GM23338 (cell line): ENCODE results near the gene PIF1. TPM values are rescaled to one million over a fixed set of nuclear protein-coding genes. Genes with fewer than 3 reads are reported as not detected.

Experiments used
- ATAC-seq: fragments of 200-7000 bp; cut with Tn5 transposase; 3 replicates; pipeline ENCODE4 v1.9.1; 2020
- DNase-seq: peaks from one replicate; pipeline ENCODE4 v3.0.0-alpha.2; 2015; ENCODE audit warnings: low spot score
- H2AFZ ChIP-seq: fragments of 200-600 bp; sonication (generic); 2 replicates; pipeline ENCODE4 v1.8.0; 2016; ENCODE audit warnings: antibody characterized with exemption, mild to moderate bottlenecking, moderate library complexity
- H3F3A ChIP-seq: fragments of 200-600 bp; sonication (generic); replicated peaks from 2 replicates; pipeline ENCODE4 v1.8.0; 2017; ENCODE audit warnings: antibody characterized with exemption, mixed run types, low read depth
- H3K27ac ChIP-seq: fragments of 200-600 bp; sonication (generic); 2 replicates; pipeline ENCODE4 v1.6.1; 2016; ENCODE audit warnings: low read depth
- H3K27me3 ChIP-seq: fragments of 200-600 bp; sonication (generic); 2 replicates; pipeline ENCODE4 v1.8.0; 2016; ENCODE audit warnings: mild to moderate bottlenecking, mixed run types, moderate library complexity; ENCODE audit not compliant: insufficient read depth
- H3K36me3 ChIP-seq: fragments of 200-600 bp; sonication (generic); 2 replicates; pipeline ENCODE4 v1.8.0; 2016; ENCODE audit warnings: mild to moderate bottlenecking; ENCODE audit not compliant: insufficient read depth
- H3K4me1 ChIP-seq: fragments of 200-600 bp; sonication (generic); 2 replicates; pipeline ENCODE4 v1.8.0; 2016; ENCODE audit warnings: mild to moderate bottlenecking, moderate library complexity; ENCODE audit not compliant: insufficient read depth
- H3K4me2 ChIP-seq: fragments of 200-600 bp; sonication (generic); 2 replicates; pipeline ENCODE4 v1.7.1; 2017; ENCODE audit warnings: mixed run types
- H3K4me3 ChIP-seq: fragments of 200-600 bp; sonication (generic); 2 replicates; pipeline ENCODE4 v1.6.1; 2016; ENCODE audit warnings: mixed run types
- H3K79me2 ChIP-seq: fragments of 200-600 bp; sonication (generic); replicated peaks from 2 replicates; pipeline ENCODE4 v1.8.0; 2017; ENCODE audit warnings: mild to moderate bottlenecking; ENCODE audit not compliant: insufficient read depth
- H3K9me2 ChIP-seq: fragments of 200-600 bp; sonication (generic); 2 replicates; pipeline ENCODE4 v1.8.0; 2017; ENCODE audit not compliant: insufficient read depth
- H4K20me1 ChIP-seq: fragments of 200-600 bp; sonication (generic); replicated peaks from 2 replicates; pipeline ENCODE4 v1.8.0; 2017; ENCODE audit warnings: mild to moderate bottlenecking; ENCODE audit not compliant: insufficient read depth
- H3K27ac Mint-ChIP-seq: 2 replicates; pipeline ENCODE4 v1.8.0; 2020; ENCODE audit warnings: inconsistent platforms, mild to moderate bottlenecking, moderate library complexity, mixed read lengths
- H3K27me3 Mint-ChIP-seq: 3 replicates; pipeline ENCODE4 v1.8.0; 2022; ENCODE audit warnings: low read depth, mild to moderate bottlenecking, moderate library complexity, mixed read lengths, inconsistent platforms; ENCODE audit not compliant: insufficient read depth, poor library complexity
- H3K36me3 Mint-ChIP-seq: 3 replicates; pipeline ENCODE4 v1.8.0; 2021; ENCODE audit warnings: low read depth, mild to moderate bottlenecking, inconsistent platforms, moderate library complexity, mixed read lengths
- H3K4me1 Mint-ChIP-seq: 3 replicates; pipeline ENCODE4 v1.8.0; 2020; ENCODE audit warnings: mild to moderate bottlenecking, inconsistent platforms, mixed read lengths
- H3K4me3 Mint-ChIP-seq: 3 replicates; pipeline ENCODE4 v1.8.0; 2021; ENCODE audit warnings: moderate library complexity, mild to moderate bottlenecking, inconsistent platforms, mixed read lengths
- H3K9me3 Mint-ChIP-seq: 3 replicates; pipeline ENCODE4 v1.8.0; 2020; ENCODE audit warnings: moderate library complexity, mild to moderate bottlenecking, inconsistent platforms, mixed read lengths
- EZH2phosphoT487 ChIP-seq: fragments of 200-600 bp; sonication (generic); IDR thresholded peaks from one replicate; pipeline ENCODE4 v1.8.1; 2018; ENCODE audit warnings: antibody characterized with exemption; ENCODE audit not compliant: unreplicated experiment
- POLR2AphosphoS5 ChIP-seq: IDR thresholded peaks from 2 replicates; pipeline ENCODE4 v1.6.1; 2016; ENCODE audit warnings: antibody characterized with exemption, low read depth
- ZNF114 ChIP-seq: fragments of 250-450 bp; sonication (Bioruptor Pico); IDR thresholded peaks from 2 replicates; pipeline ENCODE4 v1.5.0; 2020; ENCODE audit warnings: mild to moderate bottlenecking, moderate library complexity
- ZNF331 ChIP-seq: fragments of 250-450 bp; sonication (Bioruptor Pico); IDR thresholded peaks from 2 replicates; pipeline ENCODE4 v1.5.0; 2020; ENCODE audit warnings: low read depth, mild to moderate bottlenecking, moderate library complexity
- ZNF462 ChIP-seq: fragments of 250-450 bp; sonication (Bioruptor Pico); IDR thresholded peaks from 2 replicates; pipeline ENCODE4 v1.5.0; 2020; ENCODE audit warnings: mild to moderate bottlenecking, moderate library complexity
- polyA plus RNA-seq: library from polyadenylated mRNA; unstranded; fragments of >200 nt; fragmentation: Nextera tagmentation; extraction: Ambion mirVana; gene quantifications from 2 replicates; pipeline ENCODE4 v1.2.1, GENCODE V29; 2016
- total RNA-seq: library from RNA; depleted of rRNA; stranded (reverse); fragments of >200 nt; shearing (Covaris generic); gene quantifications from 2 replicates; pipeline ENCODE4 v1.2.3, GENCODE V29; 2014
- TF ChIP-seq, protein P1 (sequence below), 2 experiments: fragments of 200-600 bp in 1 of 2; sonication (generic) in 1 of 2; conservative IDR thresholded peaks; 2 replicates each; pipeline versions ENCODE4 v1.5.1 to v1.6.1; 2016 to 2017; ENCODE audit warnings: antibody characterized with exemption in 2 of 2, low read depth in 2 of 2, mild to moderate bottlenecking in 2 of 2, moderate library complexity in 1 of 2
- TF ChIP-seq, protein P2 (sequence below): IDR thresholded peaks from one replicate; pipeline ENCODE4 v1.6.1; 2018; ENCODE audit warnings: antibody characterized with exemption; ENCODE audit not compliant: unreplicated experiment

Gene PIF1
- total and polyA plus RNA-seq, 2 experiments from 2014 or later = 116 to 200 TPM

GRCh38 chr15:64861331-64861730 lies 35.9 kb upstream of the PIF1 start:
- H3K9me2 ChIP-seq = no peaks in the 10 kb centered on the region
- H3K36me3 Mint-ChIP-seq = peaks cover 70% of the 10 kb centered on the region
- H3K9me3 Mint-ChIP-seq = no peaks in the 10 kb centered on the region; the same call in 2 of the 3 replicates
- peaks cover 12% of the 10 kb centered on the region for H4K20me1 ChIP-seq
- peaks cover 49% of the 10 kb centered on the region for H3K4me1 Mint-ChIP-seq
- no peak for DNase-seq
- TF ChIP-seq ZNF331 (CRISPR knock-in tag) = no peak
- TF ChIP-seq, protein P1, sequence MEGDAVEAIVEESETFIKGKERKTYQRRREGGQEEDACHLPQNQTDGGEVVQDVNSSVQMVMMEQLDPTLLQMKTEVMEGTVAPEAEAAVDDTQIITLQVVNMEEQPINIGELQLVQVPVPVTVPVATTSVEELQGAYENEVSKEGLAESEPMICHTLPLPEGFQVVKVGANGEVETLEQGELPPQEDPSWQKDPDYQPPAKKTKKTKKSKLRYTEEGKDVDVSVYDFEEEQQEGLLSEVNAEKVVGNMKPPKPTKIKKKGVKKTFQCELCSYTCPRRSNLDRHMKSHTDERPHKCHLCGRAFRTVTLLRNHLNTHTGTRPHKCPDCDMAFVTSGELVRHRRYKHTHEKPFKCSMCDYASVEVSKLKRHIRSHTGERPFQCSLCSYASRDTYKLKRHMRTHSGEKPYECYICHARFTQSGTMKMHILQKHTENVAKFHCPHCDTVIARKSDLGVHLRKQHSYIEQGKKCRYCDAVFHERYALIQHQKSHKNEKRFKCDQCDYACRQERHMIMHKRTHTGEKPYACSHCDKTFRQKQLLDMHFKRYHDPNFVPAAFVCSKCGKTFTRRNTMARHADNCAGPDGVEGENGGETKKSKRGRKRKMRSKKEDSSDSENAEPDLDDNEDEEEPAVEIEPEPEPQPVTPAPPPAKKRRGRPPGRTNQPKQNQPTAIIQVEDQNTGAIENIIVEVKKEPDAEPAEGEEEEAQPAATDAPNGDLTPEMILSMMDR (conservative IDR thresholded peaks at IDR 0.05; ENCODE audit: low read depth in 2 of 2) = no peak
- H3K27ac Mint-ChIP-seq = peak overlapping the region; percentile 77
- no peak overlapping the region; the same call in 2 of the 3 replicates for H3K4me3 Mint-ChIP-seq
- H3K4me2 ChIP-seq = peak overlapping the region; percentile 48; the same call in 1 of the 2 replicates
- peaks cover 28% of the 10 kb centered on the region for H3K79me2 ChIP-seq
- peaks cover 19% of the 10 kb centered on the region for H3K27me3 Mint-ChIP-seq
- 0 out of 2 replicates have a peak, but pooled peaks cover 13% of the 10 kb centered on the region for H3F3A ChIP-seq
- H2AFZ ChIP-seq = no peak overlapping the region
- H3K27me3 ChIP-seq = no peaks in the 10 kb centered on the region
- H3K27ac ChIP-seq = peak overlapping the region; percentile 45; the same call in 1 of the 2 replicates
- H3K36me3 ChIP-seq = 0 out of 2 replicates have a peak, but pooled peaks cover 9% of the 10 kb centered on the region
- ATAC-seq = no peak
- no peak overlapping the region for H3K4me3 ChIP-seq
- H3K4me1 ChIP-seq = peaks cover 42% of the 10 kb centered on the region

- H3K4me3 Mint-ChIP-seq = no peak overlapping the region
- Histone ChIP-seq H3K36me3 (peaks cover 12% of the 10 kb centered on the region; the same call in 1 of the 2 replicates), H2AFZ (no peak overlapping the region), H4K20me1 (peaks cover 12% of the 10 kb centered on the region), H3K4me2 (no peak overlapping the region), H3F3A (0 out of 2 replicates have a peak, but pooled peaks cover 6% of the 10 kb centered on the region), H3K9me2 (no peaks in the 10 kb centered on the region), H3K4me1 (peaks cover 33% of the 10 kb centered on the region), H3K79me2 (peaks cover 35% of the 10 kb centered on the region), H3K27me3 (no peaks in the 10 kb centered on the region), H3K27ac (no peak overlapping the region), H3K4me3 (no peak overlapping the region)
- H3K4me1 Mint-ChIP-seq = peaks cover 51% of the 10 kb centered on the region
- H3K9me3 Mint-ChIP-seq = no peaks in the 10 kb centered on the region
- ATAC-seq (no peak), DNase-seq (no peak)
- no peak overlapping the region for H3K27ac Mint-ChIP-seq
- peaks cover 20% of the 10 kb centered on the region for H3K27me3 Mint-ChIP-seq
- H3K36me3 Mint-ChIP-seq = peaks cover 74% of the 10 kb centered on the region
- TF ChIP-seq EZH2phosphoT487 (no peak), POLR2AphosphoS5 (no peak), ZNF462 (CRISPR knock-in tag) (no peak), ZNF114 (CRISPR knock-in tag) (no peak)
- TF ChIP-seq, protein P1 (conservative IDR thresholded peaks at IDR 0.05; ENCODE audit: low read depth in 2 of 2) = no peak
- TF ChIP-seq, protein P2, sequence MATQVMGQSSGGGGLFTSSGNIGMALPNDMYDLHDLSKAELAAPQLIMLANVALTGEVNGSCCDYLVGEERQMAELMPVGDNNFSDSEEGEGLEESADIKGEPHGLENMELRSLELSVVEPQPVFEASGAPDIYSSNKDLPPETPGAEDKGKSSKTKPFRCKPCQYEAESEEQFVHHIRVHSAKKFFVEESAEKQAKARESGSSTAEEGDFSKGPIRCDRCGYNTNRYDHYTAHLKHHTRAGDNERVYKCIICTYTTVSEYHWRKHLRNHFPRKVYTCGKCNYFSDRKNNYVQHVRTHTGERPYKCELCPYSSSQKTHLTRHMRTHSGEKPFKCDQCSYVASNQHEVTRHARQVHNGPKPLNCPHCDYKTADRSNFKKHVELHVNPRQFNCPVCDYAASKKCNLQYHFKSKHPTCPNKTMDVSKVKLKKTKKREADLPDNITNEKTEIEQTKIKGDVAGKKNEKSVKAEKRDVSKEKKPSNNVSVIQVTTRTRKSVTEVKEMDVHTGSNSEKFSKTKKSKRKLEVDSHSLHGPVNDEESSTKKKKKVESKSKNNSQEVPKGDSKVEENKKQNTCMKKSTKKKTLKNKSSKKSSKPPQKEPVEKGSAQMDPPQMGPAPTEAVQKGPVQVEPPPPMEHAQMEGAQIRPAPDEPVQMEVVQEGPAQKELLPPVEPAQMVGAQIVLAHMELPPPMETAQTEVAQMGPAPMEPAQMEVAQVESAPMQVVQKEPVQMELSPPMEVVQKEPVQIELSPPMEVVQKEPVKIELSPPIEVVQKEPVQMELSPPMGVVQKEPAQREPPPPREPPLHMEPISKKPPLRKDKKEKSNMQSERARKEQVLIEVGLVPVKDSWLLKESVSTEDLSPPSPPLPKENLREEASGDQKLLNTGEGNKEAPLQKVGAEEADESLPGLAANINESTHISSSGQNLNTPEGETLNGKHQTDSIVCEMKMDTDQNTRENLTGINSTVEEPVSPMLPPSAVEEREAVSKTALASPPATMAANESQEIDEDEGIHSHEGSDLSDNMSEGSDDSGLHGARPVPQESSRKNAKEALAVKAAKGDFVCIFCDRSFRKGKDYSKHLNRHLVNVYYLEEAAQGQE = no peak
These were observed 33.8 kb upstream of the PIF1 start for GRCh38 chr15:64859226-64859625.
